Measurements from ENCODE around the gene GNGT1.

- TF ChIP-seq RAD21 (IDR thresholded peaks at IDR 0.05; ENCODE audit: low read length): no peak
- no peak for TF ChIP-seq POLR2AphosphoS5 (IDR thresholded peaks at IDR 0.05; ENCODE audit: low read depth, low read length)
- no peak for TF ChIP-seq SMC3 (IDR thresholded peaks at IDR 0.05; ENCODE audit: low read depth, low read length)
- TF ChIP-seq CTCF (IDR thresholded peaks at IDR 0.05): no peak
- TF ChIP-seq FOXM1 (IDR thresholded peaks at IDR 0.05; ENCODE audit: low read depth): no peak
- TF ChIP-seq GATA2 (CRISPR knock-in tag; IDR thresholded peaks at IDR 0.05): no peak
- TF ChIP-seq ZBTB33 (IDR thresholded peaks at IDR 0.05; ENCODE audit: borderline replicate concordance, low read depth): no peak
- no peak for TF ChIP-seq EP300 (IDR thresholded peaks at IDR 0.05; ENCODE audit: borderline replicate concordance in 1 of 2, low read depth in 1 of 2, low read length in 1 of 2)
- no peak for TF ChIP-seq TAF1 (IDR thresholded peaks at IDR 0.05; ENCODE audit: borderline replicate concordance, low read depth, low read length)
- TF ChIP-seq TCF12 (IDR thresholded peaks at IDR 0.05): no peak
- no peak for TF ChIP-seq MAX (IDR thresholded peaks at IDR 0.05; ENCODE audit: low read depth)
Measured at GRCh38 chr7:93895859-93896600, 10.3 kb upstream of the GNGT1 start.

Measured in SK-N-SH (cell line).